A673 (cell line): Measurements from ENCODE around the gene LAMB4. TPM values are rescaled to one million over a fixed set of nuclear protein-coding genes. Genes with fewer than 3 reads are reported as not detected.

Experiments
- BruUV-seq: library from RNA; stranded (reverse); fragments of 400-500 nt; replicated peaks from 2 replicates; lab custom pipeline; 2021; lab: Mats Ljungman, UMichigan
- CTCF ChIA-PET: fragments of 300-600 bp; sonication (Branson Sonifier 250); formaldehyde crosslinking; loops from one replicate; lab custom pipeline; 2022; ENCODE audit warnings: antibody characterized with exemption; lab: Charles Lee
- POLR2A ChIA-PET: fragments of 300-600 bp; sonication (Branson Sonifier 250); formaldehyde crosslinking; loops from one replicate; lab custom pipeline; 2022; ENCODE audit warnings: antibody characterized with exemption; ENCODE audit not compliant: low non-redundant PET; lab: Charles Lee
- DNase-seq: peaks from one replicate; pipeline ENCODE4 v3.0.0-alpha.2; 2015; ENCODE audit warnings: low spot score
- H3K27ac ChIP-seq: fragments of 200-600 bp; sonication (generic); 2 replicates; pipeline ENCODE4 v1.5.1; 2016; ENCODE audit warnings: mixed run types, low read depth, mild to moderate bottlenecking, mixed read lengths, antibody characterized with exemption, low read length; ENCODE audit not compliant: poor library complexity, severe bottlenecking
- H3K27me3 ChIP-seq: fragments of 200-600 bp; sonication (generic); replicated peaks from 2 replicates; pipeline ENCODE4 v1.6.1; 2017; ENCODE audit warnings: mixed run types, low read depth, mild to moderate bottlenecking, mixed read lengths, antibody characterized with exemption, low read length; ENCODE audit not compliant: insufficient read depth, poor library complexity
- H3K36me3 ChIP-seq: fragments of 200-600 bp; sonication (generic); 2 replicates; pipeline ENCODE4 v1.6.1; 2016; ENCODE audit warnings: mixed run types, mild to moderate bottlenecking, mixed read lengths, antibody characterized with exemption, low read length; ENCODE audit not compliant: insufficient read depth, poor library complexity, severe bottlenecking
- H3K4me1 ChIP-seq: fragments of 200-600 bp; sonication (generic); 2 replicates; pipeline ENCODE4 v1.6.1; 2017; ENCODE audit warnings: mixed run types, mild to moderate bottlenecking, mixed read lengths, antibody characterized with exemption, low read length; ENCODE audit not compliant: insufficient read depth, poor library complexity, severe bottlenecking
- H3K4me3 ChIP-seq: fragments of 200-600 bp; sonication (generic); 2 replicates; pipeline ENCODE4 v1.5.1; 2016; ENCODE audit warnings: low read depth, mixed run types, mild to moderate bottlenecking, mixed read lengths, low read length; ENCODE audit not compliant: poor library complexity, severe bottlenecking
- H3K9me3 ChIP-seq: fragments of 200-600 bp; sonication (generic); 2 replicates; pipeline ENCODE4 v1.6.1; 2016; ENCODE audit warnings: mixed run types, low read depth, mild to moderate bottlenecking, mixed read lengths, antibody characterized with exemption, low read length; ENCODE audit not compliant: poor library complexity, severe bottlenecking
- CTCF ChIP-seq: fragments of 300-800, 200-600 bp; sonication (generic); conservative IDR thresholded peaks from 2 replicates; pipeline ENCODE4 v1.5.1; 2017; ENCODE audit warnings: low read depth, mild to moderate bottlenecking, antibody characterized with exemption, low read length, moderate library complexity, mixed read lengths
- EZH2 ChIP-seq: fragments of 200-600 bp; sonication (generic); IDR thresholded peaks from 2 replicates; pipeline ENCODE4 v1.6.1; 2017; ENCODE audit warnings: borderline replicate concordance, low read depth, mild to moderate bottlenecking, mixed read lengths, antibody characterized with exemption, low read length; ENCODE audit not compliant: poor library complexity, severe bottlenecking
- intact Hi-C: fragments of 100-400 bp; cut with micrococcal nuclease; formaldehyde crosslinking; loops from one replicate; pipeline ENCODE4 v1.10.0; 2022; ENCODE audit not compliant: unreplicated experiment
- total RNA-seq: library from RNA; stranded (reverse); gene quantifications from 2 replicates; pipeline ENCODE4 v1.2.3, GENCODE V29; 2021

The LAMB4 gene
- total RNA-seq, 1 experiment from 2014 or later: 0.21 TPM

- no TSS peak for BruUV-seq
- no peak overlapping the region for H3K4me3 ChIP-seq
- intact Hi-C loops: no loop called here
- no peak for TF ChIP-seq EZH2
- TF ChIP-seq CTCF: no peak
- no peak for DNase-seq
- no peaks in the 10 kb centered on the region for H3K27me3 ChIP-seq
- ChIA-PET POLR2A (interaction anchor here (0.5 kb wide), 1 partner anchor 75 kb away, joined by 8 read pairs; no protein-coding TSS in a partner anchor), CTCF (no interaction called here)
- no peaks in the 10 kb centered on the region for H3K4me1 ChIP-seq
- no peak overlapping the region for H3K27ac ChIP-seq
- H3K9me3 ChIP-seq: no peaks in the 10 kb centered on the region
- no peaks in the 10 kb centered on the region for H3K36me3 ChIP-seq
These were observed 83.1 kb downstream of the LAMB4 start for GRCh38 chr7:108046952-108047506.

GRCh38 chr7:108045669-108046068, 84.5 kb downstream of the LAMB4 start:
- ChIA-PET POLR2A (no interaction called here), CTCF (no interaction called here)
- H3K27me3 ChIP-seq: no peaks in the 10 kb centered on the region
- H3K36me3 ChIP-seq: no peaks in the 10 kb centered on the region
- H3K4me3 ChIP-seq: no peak overlapping the region
- H3K4me1 ChIP-seq: no peaks in the 10 kb centered on the region
- BruUV-seq: no TSS peak
- DNase-seq: no peak
- H3K27ac ChIP-seq: no peak overlapping the region
- no peaks in the 10 kb centered on the region for H3K9me3 ChIP-seq
- intact Hi-C loops: no loop called here
- TF ChIP-seq CTCF (no peak), EZH2 (no peak)

GRCh38 chr7:108045154-108045553, 85.0 kb downstream of the LAMB4 start:
- CTCF ChIA-PET: no interaction called here
- BruUV-seq: no TSS peak
- no peak for TF ChIP-seq EZH2
- no peak for TF ChIP-seq CTCF

More at GRCh38 chr7:108045154-108045553, 85.0 kb downstream of the LAMB4 start:
- Histone ChIP-seq H3K9me3 (no peaks in the 10 kb centered on the region), H3K4me1 (no peaks in the 10 kb centered on the region), H3K36me3 (no peaks in the 10 kb centered on the region), H3K27me3 (no peaks in the 10 kb centered on the region), H3K4me3 (no peak overlapping the region), H3K27ac (no peak overlapping the region)
- intact Hi-C loops: no loop called here
- peak; percentile 26 for DNase-seq
- POLR2A ChIA-PET: no interaction called here
